Fibroblast of skin of right quadriceps (primary cell): ENCODE measurements around the gene HBEGF.
"Not testable (repeated sequence)": the region's sequence is repeated elsewhere in the genome, so short reads cannot be mapped to it uniquely, and the experiment has no call there.

Source experiments
- DNase-seq: peaks from one replicate; pipeline ENCODE4 v3.0.0-alpha.2; 2013

Gene HBEGF

GRCh38 chr5:140360681-140361479, 14.5 kb upstream of the HBEGF start:
- no peak for DNase-seq

GRCh38 chr5:140360101-140360500, 13.7 kb upstream of the HBEGF start, which contains the start of gene SLC4A9:
Gene SLC4A9 (plus strand): TSS chr5:140360194. CDS start chr5:140360237, 43 bp downstream.
- no peak for DNase-seq

DNA sequence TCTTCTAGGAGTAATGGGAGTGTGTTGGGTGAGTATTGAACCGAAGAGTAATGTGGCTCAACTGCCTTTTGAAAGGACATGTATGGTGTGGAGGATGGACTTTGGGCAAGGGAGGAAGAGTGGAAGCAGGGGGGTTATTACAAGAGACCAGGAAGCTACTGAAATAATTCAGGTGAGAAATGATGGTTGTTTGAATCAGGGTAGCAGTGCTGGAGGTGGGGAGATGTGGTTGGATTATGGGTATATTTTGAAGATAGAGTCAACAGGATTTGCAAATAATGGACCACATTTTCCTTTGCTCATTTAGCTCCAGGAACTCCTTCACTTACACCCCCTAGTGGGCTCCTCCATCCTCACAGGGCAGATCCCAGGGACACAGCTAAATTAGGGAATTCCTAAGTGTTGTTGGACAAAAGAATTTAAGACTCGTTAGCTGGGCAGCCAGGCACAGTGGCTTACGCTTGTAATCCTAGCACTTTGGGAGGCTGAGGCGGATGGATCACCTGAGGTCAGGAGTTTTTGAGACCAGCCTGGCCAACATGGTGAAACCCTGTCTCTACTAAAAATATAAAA, 12.4 kb upstream of the HBEGF start:
- DNase-seq: peak; percentile 51

DNA sequence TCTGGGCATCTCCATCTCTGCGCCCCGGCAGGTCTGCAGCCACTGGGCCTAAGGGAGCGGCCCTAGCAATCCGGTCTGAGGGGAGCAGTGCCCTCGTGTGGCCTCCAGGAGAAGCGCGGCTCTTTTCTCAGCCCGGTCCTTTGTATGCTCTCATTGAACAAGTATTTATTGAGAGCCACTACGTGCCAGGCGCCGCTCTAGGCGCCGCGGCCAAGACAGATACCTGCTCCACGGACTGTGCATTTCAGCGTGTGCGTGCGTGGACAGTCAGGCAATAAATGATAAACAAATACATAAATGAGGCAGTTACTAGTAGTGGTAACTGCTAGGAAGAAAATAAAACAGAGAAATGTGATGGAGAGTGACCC, 11.3 kb upstream of the HBEGF start:
- peak; percentile 82 for DNase-seq

DNA sequence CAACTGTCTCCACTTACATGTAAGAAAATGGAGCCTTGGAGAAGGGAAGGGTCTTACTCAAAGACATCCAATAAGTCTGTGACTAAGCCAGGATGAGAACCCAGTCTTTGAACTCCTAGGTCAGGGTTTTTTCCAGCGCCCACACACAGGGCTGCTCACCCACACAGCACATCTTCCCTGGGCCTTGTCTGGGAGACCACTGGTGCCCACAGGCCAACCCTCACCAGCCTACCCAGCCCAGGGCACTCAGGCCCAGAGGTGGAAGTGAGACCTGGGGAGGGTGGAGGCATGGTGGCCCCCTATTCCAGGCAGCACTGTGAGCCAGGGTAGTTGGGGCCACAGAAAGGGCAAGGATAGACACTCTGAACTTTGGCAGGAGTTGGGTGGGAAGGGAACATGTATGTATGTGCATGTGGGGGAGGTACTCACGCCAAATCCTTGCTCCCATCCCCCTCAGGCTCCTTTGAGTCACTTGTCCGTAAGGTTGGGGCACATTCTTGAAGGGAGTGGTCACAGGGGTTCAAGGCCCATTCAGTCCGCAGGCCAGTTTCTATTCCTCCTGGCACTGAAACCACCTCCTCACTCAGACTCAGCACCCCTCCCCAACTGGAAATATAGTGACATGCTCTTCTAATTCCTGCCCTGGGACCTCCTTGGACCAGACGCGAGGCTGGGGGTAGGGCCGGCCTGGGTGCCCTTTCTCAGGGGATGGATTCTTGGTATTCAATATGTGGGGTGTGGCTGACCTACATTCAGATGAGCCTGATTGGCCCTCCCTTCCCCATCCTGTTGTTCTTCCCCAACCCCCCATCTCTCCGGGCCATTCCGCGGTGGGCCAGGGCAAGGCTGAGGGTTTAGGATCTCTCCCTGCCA, 10.7 kb upstream of the HBEGF start:
- no peak for DNase-seq

DNA sequence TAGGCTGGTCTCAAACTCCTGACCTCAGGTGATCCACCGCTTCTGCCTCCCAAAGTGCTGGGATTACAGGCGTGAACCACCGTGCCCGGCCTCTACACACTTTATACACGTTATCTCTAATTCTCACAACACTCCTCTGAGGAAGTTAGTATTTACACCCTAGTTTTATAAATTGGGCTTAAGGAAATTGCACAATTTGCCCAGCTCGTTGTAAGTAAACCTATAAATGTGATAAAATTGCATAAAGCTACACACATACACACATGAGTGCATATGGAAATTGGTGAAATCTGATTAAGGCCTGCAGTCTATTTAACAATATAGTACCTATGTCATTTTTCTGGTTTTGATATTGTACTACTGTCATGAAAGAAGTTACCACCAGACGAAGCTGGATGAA, 9.1 kb upstream of the HBEGF start:
- no peak for DNase-seq

DNA sequence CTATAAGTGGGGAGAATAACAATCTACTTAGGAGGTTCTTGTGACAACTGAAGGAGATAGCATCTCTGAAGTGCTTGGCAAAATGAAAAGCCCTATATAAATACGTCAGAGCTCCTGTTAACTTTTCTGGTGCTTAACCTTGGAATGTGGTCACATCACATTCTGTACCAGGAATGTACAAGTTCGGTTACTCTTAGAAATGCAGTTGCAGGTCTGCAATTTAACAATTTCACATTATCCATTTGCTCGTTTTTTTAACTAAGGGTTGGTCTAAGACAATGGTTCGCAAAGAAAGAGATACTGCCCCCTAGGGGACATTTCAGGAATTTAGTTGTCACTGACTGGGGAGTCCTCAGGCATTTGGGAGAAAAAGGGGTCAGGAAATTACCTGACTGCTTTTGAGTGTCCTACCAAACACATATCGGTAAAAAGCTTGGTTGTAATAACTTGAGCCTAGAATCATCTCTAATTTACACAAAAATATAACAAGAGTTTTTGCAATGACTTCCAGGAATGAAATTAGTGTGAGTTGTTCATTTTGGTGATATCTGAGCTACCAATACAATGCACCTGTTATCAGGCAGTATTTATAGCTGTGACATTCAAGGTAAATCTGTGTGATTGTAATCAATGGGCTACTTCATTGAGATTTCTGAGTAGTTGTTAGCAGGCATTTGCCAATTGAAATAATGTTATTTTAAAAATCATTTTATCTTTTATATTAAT, 5.4 kb upstream of the HBEGF start:
- DNase-seq: peak; percentile 72

GRCh38 chr5:140349244-140349643, 2.8 kb upstream of the HBEGF start:
- no peak for DNase-seq

DNA sequence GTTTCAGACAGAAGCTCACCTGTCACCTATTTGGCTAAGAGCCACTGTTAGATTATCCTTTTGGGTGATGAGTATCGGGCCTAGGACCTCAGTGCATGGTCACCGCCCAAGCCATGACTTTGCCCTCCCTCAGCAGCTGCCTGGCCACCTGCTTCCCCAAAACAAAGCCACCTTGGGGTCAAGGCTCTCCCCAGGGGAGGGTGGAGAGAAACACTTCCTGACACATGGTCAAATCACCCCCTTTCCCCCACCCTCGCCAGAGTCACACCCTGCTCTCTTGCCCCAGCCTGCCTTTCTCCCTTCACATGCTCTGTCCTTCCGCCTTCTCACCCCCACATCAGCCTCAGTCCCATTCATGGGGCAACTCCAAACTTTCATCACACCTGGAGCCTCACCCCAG, 1.7 kb upstream of the HBEGF start:
- no peak for DNase-seq

- DNase-seq: no peak
Measured at GRCh38 chr5:140347360-140347759, 957 bp upstream of the HBEGF start.

- peak; percentile 52 for DNase-seq
Measured at GRCh38 chr5:140345919-140346347, 470 bp downstream of the HBEGF start.

DNA sequence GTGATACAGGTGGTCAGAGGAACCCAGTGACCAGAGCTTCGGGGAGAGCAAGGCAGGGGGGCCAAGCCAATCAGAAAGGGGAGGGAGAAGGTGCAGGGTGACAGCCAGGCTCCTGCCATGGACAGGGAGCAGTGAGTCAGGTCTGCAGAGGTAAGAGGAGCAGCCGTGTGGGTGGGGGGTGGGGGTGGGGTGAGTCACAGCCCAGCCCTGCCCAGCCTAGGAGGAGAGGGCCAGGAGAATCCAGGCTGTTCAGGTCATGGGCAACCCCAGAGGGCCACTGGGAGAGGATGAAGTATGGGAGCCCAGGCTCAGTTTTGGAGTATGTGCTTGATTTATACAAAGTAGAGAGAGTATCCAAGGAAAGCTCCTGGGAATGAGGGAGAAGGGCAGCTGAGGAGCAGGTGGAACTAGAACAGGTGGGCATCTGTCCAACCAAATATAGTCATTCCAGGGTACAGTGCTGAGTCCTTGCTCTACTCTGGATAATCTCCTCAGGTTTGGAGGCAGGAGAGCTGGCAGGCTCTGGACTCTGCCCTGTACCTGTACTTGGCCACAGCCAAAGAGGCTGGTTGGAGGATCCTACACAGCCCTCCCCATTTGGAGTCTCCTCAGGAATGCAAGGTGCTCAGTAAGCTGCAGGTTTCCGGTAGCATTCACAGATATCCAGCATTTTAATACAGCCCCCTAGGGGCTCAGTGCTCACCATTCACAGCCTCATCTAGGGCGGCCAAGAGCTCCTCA, 1.6 kb downstream of the HBEGF start:
- DNase-seq: peak; percentile 34

GRCh38 chr5:140343849-140344248, 2.6 kb downstream of the HBEGF start:
- not testable (repeated sequence) for DNase-seq

DNA sequence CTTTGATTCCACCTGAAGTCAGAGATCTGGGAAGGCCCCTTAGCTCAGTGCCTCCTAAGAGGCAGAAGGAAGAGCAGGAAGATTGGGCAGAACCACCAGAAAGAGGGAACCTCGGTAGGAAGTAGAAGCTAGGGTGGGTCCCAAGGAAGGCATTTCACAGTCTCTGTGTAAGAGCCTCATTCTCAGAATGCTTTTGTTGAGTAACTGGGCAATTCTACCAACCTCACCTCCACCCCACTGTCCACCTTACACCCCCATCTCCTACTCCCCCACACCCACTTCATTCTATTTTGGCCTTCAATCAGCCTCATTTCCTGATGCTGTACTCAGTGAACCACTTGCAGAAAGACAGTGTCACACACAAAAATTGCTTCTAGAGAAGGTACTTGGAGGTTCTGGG, 3.5 kb downstream of the HBEGF start:
- no peak for DNase-seq

DNA sequence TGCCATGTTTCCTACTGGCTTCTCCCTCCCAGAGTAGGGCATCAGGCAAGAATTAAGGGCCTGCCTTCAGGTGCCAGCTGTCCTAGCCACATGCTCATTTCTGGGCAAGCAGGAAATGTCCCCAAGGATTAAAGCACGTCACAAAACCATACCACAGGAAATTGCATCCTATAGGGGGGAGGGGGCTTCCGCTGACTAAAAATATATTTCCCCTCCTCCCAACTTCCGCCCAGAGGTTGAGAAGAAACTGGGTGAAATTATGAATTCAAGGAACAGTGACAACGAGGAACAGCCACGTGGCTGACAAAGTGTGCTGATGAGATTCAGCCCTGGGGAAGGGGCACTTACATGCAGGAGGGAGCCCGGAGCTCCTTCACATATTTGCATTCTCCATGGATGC, 4.1 kb downstream of the HBEGF start:
- peak; percentile 74 for DNase-seq

DNA sequence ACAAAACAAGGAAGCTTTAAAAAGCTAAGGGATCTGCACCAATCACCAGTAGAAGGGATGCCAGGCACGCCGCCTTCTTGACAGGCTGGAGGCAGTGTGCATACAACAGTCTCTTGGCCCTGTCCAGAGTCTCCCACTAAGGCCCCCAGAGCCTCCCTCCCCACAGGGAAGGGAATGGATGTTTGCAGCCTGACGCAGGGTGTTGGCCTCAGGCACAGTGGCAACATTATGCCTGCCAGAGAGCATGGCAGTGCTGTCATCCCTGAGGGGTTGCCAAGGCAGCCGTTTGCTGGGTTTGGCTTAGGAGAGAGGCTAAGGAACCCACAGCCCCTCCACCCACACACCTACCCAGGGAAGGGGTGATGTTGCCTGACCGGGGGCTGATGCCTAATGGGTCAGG, 4.8 kb downstream of the HBEGF start:
- DNase-seq: no peak

GRCh38 chr5:140340605-140341121, 5.7 kb downstream of the HBEGF start:
- DNase-seq: no peak

GRCh38 chr5:140339636-140340035, 6.8 kb downstream of the HBEGF start:
- no peak for DNase-seq

- DNase-seq: no peak
Measured at GRCh38 chr5:140338908-140339307, 7.5 kb downstream of the HBEGF start.

- DNase-seq: peak; percentile 46
Measured at GRCh38 chr5:140338336-140338735, 8.1 kb downstream of the HBEGF start.

DNA sequence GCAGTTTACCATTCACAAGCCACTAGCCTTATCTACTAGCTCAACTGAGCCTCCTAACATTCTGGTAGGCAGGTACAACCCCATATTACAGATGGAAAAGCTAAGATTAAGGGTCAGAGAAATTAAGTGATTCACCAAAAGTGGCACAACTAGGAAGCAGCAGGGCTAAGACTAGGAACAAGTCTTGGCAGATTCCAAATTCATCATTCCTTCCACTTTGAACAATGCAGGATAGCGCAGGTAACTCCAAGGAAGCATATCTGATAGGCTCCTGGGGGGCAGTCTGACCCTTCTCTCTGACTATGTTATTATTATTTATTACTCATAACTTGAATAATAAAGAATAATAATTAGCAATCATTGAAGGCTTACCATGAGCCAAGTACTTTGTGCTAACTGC, 8.5 kb downstream of the HBEGF start:
- DNase-seq: no peak

DNA sequence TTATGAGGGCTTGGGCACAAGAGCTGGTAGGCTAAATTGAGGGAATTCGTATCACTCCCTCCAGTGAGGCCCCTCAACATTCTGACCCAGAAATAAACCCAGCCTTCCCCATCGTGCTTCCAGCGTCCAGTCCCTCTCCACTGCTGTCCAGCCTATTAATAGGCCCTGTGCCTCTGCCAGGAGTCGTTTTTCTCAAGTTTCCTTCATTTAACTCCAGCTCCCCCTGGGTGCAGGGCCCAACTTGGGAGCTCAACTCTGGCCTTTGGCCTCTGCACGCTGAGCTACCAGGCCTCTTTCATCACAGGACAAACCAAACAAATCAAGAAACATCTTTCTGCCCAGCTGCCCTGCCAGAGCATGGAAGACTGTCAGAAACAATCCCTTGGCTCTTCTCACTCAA, 10.0 kb downstream of the HBEGF start:
- no peak for DNase-seq
